Kidney (tissue), 22 donors: Measurements from ENCODE around the gene UBL5. TPM values are rescaled to one million over a fixed set of nuclear protein-coding genes. Genes with fewer than 3 reads are reported as not detected.
"Not testable (repeated sequence)": the region's sequence is repeated elsewhere in the genome, so short reads cannot be mapped to it uniquely, and the experiment has no call there.

ENCODE experiments used
- DNase-seq, 5 donors: peaks; one replicate each; pipeline ENCODE4 v3.0.0-alpha.2; 2013 to 2020
- FAIRE-seq: peaks from 2 replicates; lab custom pipeline; 2012; peaks lifted over from hg19 to GRCh38; lab: Jason Lieb, UNC
- H3K27ac ChIP-seq, 2 donors: one replicate each; pipeline ENCODE4 v1.7.0; 2013; ENCODE audit warnings: low read depth in 2 of 2, low read length in 2 of 2, inconsistent platforms in 1 of 2
- H3K27me3 ChIP-seq: one replicate; pipeline ENCODE4 v1.7.1; 2013; ENCODE audit warnings: low read length, inconsistent platforms; ENCODE audit not compliant: control insufficient read depth, insufficient read depth
- H3K36me3 ChIP-seq, 3 donors: one replicate each; pipeline versions ENCODE4 v1.7.0 to v1.7.1; 2013; ENCODE audit warnings: low read length in 3 of 3, control low read depth in 1 of 3, inconsistent platforms in 1 of 3; ENCODE audit not compliant: insufficient read depth in 3 of 3, control insufficient read depth in 2 of 3
- H3K4me1 ChIP-seq, 3 donors: one replicate each; pipeline versions ENCODE4 v1.7.0 to v1.7.1; 2013; ENCODE audit warnings: low read length in 3 of 3, inconsistent platforms in 1 of 3, low read depth in 1 of 3; ENCODE audit not compliant: control insufficient read depth in 2 of 3, insufficient read depth in 2 of 3
- H3K4me3 ChIP-seq, 3 donors: one replicate each; pipeline versions ENCODE4 v1.7.0 to v1.8.1; 2013; ENCODE audit warnings: low read length in 3 of 3, control low read depth in 1 of 3, inconsistent platforms in 1 of 3
- H3K9ac ChIP-seq, 3 donors: one replicate each; pipeline versions ENCODE4 v1.7.0 to v1.7.1; 2013; ENCODE audit warnings: low read length in 3 of 3, control low read depth in 1 of 3, inconsistent platforms in 1 of 3
- H3K9me3 ChIP-seq, 3 donors: one replicate each; pipeline versions ENCODE4 v1.7.0 to v1.7.1; 2013; ENCODE audit warnings: low read length in 3 of 3, control low read depth in 1 of 3, inconsistent platforms in 1 of 3; ENCODE audit not compliant: control insufficient read depth in 2 of 3, insufficient read depth in 1 of 3
- intact Hi-C: fragments of 100-400 bp; cut with DNase I; formaldehyde crosslinking; loops from one replicate; pipeline ENCODE4 v1.11.1; 2022
- long read RNA-seq, 10 donors: library from polyadenylated mRNA in 1 of 10; unstranded in 1 of 10; transcript quantifications; one replicate each; pipeline ENCODE4 v2.0.0 and lab custom pipeline, GENCODE V29; 2021 to 2026
- polyA plus RNA-seq: library from polyadenylated mRNA; stranded (reverse); fragments of 350-450 nt; fragmentation: Illumina TruSeq; extraction: RNeasy Lipid Tissue Mini Kit (QIAGEN cat#74804); gene quantifications from one replicate; pipeline ENCODE4 v1.2.3, GENCODE V29; 2014; ENCODE audit warnings: low read depth, low replicate concordance; ENCODE audit not compliant: insufficient read depth
- total RNA-seq: library from RNA; stranded (reverse); fragmentation: NEBNext Ultra II Directional; extraction: Animal tissue kit (Norgen Biotek cat#: 25700); gene quantifications from one replicate; pipeline ENCODE4 v1.2.1, GENCODE V29; 2021
- TF ChIP-seq, protein P1 (sequence below): IDR thresholded peaks from 3 replicates; pipeline ENCODE4 v1.5.1; 2012; ENCODE audit warnings: mild to moderate bottlenecking, moderate library complexity, borderline replicate concordance; ENCODE audit not compliant: insufficient read depth; ENCODE audit errors: extremely low read depth
- donor health status: control.
- donor health status: control.
- donor health status: control.
- donor health status: control.
- donor health status: control.
- donor health status: DM: yes; HTN: yes; CAD: no.
- donor health status: Normal renal cell carcinoma (clear cell type).

UBL5 gene
- 322 TPM for total RNA-seq
- 968 TPM for polyA plus RNA-seq
- long read RNA-seq, donor 1, transcript UBL5-202 (5 exons, 432 nt), result major isoform, 158 of 217 reads
- long read RNA-seq, donor 1, transcript UBL5-201 (5 exons, 513 nt), result minor isoform, 21 of 217 reads
- long read RNA-seq, donor 1, partial matches to known transcripts, result 32 of 217 reads
- long read RNA-seq, donor 1, other reads (novel, unspliced or antisense), result 5 of 217 reads
- long read RNA-seq, donor 2, transcript UBL5-202 (5 exons, 432 nt), result major isoform, 200 of 246 reads
- long read RNA-seq, donor 2, transcript UBL5-201 (5 exons, 513 nt), result minor isoform, 22 of 246 reads
- long read RNA-seq, donor 2, partial matches to known transcripts, result 21 of 246 reads
- long read RNA-seq, donor 2, other reads (novel, unspliced or antisense), result 0 of 246 reads
- long read RNA-seq, donor 3, transcript UBL5-201 (5 exons, 513 nt), result minor isoform, 24 of 391 reads
- long read RNA-seq, donor 3, transcript UBL5-202 (5 exons, 432 nt), result major isoform, 308 of 391 reads
- long read RNA-seq, donor 3, partial matches to known transcripts, result 52 of 391 reads
- long read RNA-seq, donor 3, other reads (novel, unspliced or antisense), result 0 of 391 reads
- long read RNA-seq, donor 4, transcript UBL5-201 (5 exons, 513 nt), result minor isoform, 11 of 134 reads
- long read RNA-seq, donor 4, transcript UBL5-202 (5 exons, 432 nt), result major isoform, 103 of 134 reads
- long read RNA-seq, donor 4, partial matches to known transcripts, result 16 of 134 reads
- long read RNA-seq, donor 4, other reads (novel, unspliced or antisense), result 0 of 134 reads
- long read RNA-seq, donor 5, transcript UBL5-201 (5 exons, 513 nt), result minor isoform, 5 of 28 reads
- long read RNA-seq, donor 5, transcript UBL5-202 (5 exons, 432 nt), result major isoform, 17 of 28 reads
- long read RNA-seq, donor 5, partial matches to known transcripts, result 6 of 28 reads
- long read RNA-seq, donor 5, other reads (novel, unspliced or antisense), result 0 of 28 reads
- long read RNA-seq, donor 6, transcript UBL5-201 (5 exons, 513 nt), result minor isoform, 59 of 738 reads
- long read RNA-seq, donor 6, transcript UBL5-202 (5 exons, 432 nt), result major isoform, 531 of 738 reads
- long read RNA-seq, donor 6, partial matches to known transcripts, result 134 of 738 reads
- long read RNA-seq, donor 6, other reads (novel, unspliced or antisense), result 12 of 738 reads
- long read RNA-seq, donor 7, transcript UBL5-201 (5 exons, 513 nt), result minor isoform, 10 of 135 reads
- long read RNA-seq, donor 7, transcript UBL5-202 (5 exons, 432 nt), result major isoform, 67 of 135 reads
- long read RNA-seq, donor 7, partial matches to known transcripts, result 53 of 135 reads
- long read RNA-seq, donor 7, other reads (novel, unspliced or antisense), result 5 of 135 reads
- long read RNA-seq, donor 8, transcript UBL5-202 (5 exons, 432 nt), result major isoform, 237 of 298 reads
- long read RNA-seq, donor 8, transcript UBL5-201 (5 exons, 513 nt), result minor isoform, 19 of 298 reads
- long read RNA-seq, donor 8, partial matches to known transcripts, result 39 of 298 reads
- long read RNA-seq, donor 8, other reads (novel, unspliced or antisense), result 0 of 298 reads
- long read RNA-seq, donor 9, transcript UBL5-201 (5 exons, 513 nt), result minor isoform, 8 of 168 reads
- long read RNA-seq, donor 9, transcript UBL5-202 (5 exons, 432 nt), result major isoform, 145 of 168 reads
- long read RNA-seq, donor 9, partial matches to known transcripts, result 14 of 168 reads
- long read RNA-seq, donor 9, other reads (novel, unspliced or antisense), result 0 of 168 reads
- long read RNA-seq, donor 10, transcript UBL5-202 (5 exons, 432 nt), result major isoform, 205 of 278 reads
- long read RNA-seq, donor 10, transcript UBL5-201 (5 exons, 513 nt), result minor isoform, 11 of 278 reads
- long read RNA-seq, donor 10, partial matches to known transcripts, result 56 of 278 reads
- long read RNA-seq, donor 10, other reads (novel, unspliced or antisense), result 0 of 278 reads

DNA sequence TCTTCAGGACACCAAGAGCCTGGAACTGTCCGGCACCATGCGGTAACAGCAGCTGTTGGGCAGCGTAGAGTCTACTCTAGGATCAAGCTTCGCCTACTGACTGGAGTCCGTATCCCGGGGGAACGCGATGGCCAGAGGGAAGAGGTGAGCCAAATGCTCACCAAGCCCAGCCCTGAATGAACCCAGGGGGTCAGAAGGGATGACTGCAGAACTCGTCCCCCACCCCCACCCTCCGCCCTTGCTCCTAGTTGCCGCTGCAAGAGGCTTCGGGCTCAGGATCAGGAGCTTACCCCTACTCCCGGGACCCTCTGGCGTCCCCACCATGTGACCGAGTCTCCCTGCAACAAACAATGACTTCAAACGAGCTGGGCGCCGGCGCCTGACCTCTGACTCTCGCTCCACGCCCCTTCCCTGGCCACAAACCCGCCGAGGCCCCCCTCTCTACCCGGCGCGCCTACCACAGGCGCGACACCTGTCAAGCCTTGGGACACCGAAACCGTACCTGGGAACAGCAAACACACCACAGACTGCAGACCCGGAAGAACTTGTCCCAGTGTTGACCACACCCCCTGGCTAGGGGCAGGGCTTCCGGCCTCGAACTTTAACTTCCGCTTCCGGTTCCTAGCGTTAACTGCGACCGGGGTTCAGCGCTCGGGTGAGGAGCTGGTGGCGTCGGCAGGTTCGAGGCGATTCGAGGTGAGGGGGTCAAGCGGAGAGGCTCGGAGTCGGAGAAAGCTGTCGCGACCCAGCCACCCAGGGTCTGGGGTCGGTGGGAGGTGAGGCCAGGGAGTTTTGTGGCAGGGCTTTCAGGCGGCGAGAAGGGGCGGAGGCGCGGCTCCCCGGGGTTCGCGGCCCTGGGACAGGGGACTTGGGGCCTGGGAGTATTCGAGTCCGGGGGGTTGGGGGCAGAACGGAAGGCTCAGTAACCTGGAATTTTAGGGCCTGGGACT lies at the start of gene UBL5:
Gene UBL5 (plus strand): TSS at position 630 of the 950 bp plus-strand sequence. CDS start 420 bp downstream, outside the sequence.
- TF ChIP-seq, protein P1, sequence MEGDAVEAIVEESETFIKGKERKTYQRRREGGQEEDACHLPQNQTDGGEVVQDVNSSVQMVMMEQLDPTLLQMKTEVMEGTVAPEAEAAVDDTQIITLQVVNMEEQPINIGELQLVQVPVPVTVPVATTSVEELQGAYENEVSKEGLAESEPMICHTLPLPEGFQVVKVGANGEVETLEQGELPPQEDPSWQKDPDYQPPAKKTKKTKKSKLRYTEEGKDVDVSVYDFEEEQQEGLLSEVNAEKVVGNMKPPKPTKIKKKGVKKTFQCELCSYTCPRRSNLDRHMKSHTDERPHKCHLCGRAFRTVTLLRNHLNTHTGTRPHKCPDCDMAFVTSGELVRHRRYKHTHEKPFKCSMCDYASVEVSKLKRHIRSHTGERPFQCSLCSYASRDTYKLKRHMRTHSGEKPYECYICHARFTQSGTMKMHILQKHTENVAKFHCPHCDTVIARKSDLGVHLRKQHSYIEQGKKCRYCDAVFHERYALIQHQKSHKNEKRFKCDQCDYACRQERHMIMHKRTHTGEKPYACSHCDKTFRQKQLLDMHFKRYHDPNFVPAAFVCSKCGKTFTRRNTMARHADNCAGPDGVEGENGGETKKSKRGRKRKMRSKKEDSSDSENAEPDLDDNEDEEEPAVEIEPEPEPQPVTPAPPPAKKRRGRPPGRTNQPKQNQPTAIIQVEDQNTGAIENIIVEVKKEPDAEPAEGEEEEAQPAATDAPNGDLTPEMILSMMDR, result no peak
- Histone ChIP-seq H3K36me3 (peaks cover 0 to 5% (median 0%) of the 10 kb centered on the region in 3 donors), H3K4me3 (peak within 1 kb of the TSS; percentile 86 to 96 (median 91)), H3K27me3 (no peaks in the 10 kb centered on the region), H3K9ac (peak within 1 kb of the TSS; percentile 47 to 91 (median 90)), H3K9me3 (no peaks in the 10 kb centered on the region), H3K4me1 (peaks cover 4 to 8% (median 4%) of the 10 kb centered on the region in 3 donors), H3K27ac (peak within 1 kb of the TSS in 1 of 2 donors; percentile 49)
- peak; percentile 92 to 97 (median 94) for DNase-seq
- intact Hi-C loops, result no loop called here
- peak; percentile 33 for FAIRE-seq

DNA sequence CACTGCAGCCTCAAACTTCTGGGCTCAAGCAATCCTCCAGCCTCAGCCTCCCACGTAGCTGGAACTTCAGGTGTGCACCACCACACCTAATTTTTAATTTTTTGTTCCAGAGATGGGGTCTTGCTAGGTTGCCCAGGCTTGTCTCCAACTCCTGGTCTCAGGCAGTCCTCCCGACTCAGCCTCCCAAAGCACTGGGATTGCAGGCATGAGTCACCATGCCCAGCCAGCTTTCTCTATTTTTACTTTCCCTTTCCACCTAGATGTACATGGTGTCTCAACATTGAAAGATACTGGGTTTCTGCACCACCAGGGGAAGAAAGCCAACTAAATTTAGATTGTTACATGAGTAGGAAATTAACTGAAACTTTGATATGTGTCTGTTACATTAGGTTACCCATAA lies 45.4 kb upstream of the UBL5 start:
- no peaks in the 10 kb centered on the region for H3K9me3 ChIP-seq
- intact Hi-C loops, result loop anchor here (10.0 kb wide), 1 partner anchor 158 kb away; the partner anchor contains the start of gene ZNF561
- H3K4me3 ChIP-seq, result no peak overlapping the region
- DNase-seq, result no peak
- H3K4me1 ChIP-seq, result peaks cover 0 to 3% (median 3%) of the 10 kb centered on the region in 3 donors
- no peaks in the 10 kb centered on the region for H3K27me3 ChIP-seq
- no peak for FAIRE-seq
- H3K27ac ChIP-seq, result no peak overlapping the region
- no peak overlapping the region for H3K9ac ChIP-seq
- no peaks in the 10 kb centered on the region for H3K36me3 ChIP-seq
- TF ChIP-seq, protein P1, result no peak

DNA sequence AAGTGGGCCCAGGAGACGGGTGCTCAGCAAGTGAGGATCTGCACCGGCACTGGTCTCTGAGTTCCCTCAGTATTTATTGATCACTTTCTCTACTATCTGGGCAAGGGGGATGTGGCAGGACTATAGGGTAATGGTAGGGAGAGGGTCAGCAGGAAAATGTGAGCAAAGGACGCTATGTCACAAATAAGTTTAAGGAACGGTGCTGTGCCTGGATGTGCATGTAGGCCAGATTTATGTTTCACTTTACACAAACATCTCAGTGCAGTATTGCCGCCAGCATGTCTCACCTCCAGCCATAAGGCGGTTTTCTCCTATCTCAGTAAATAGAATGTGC lies 43.6 kb upstream of the UBL5 start:
- peak overlapping the region in 2 of 3 donors; percentile 11 to 69 for H3K4me3 ChIP-seq

More for the DNA sequence above, 43.6 kb upstream of the UBL5 start:
- H3K27me3 ChIP-seq, H3K4me1 ChIP-seq, DNase-seq, H3K9me3 ChIP-seq, FAIRE-seq, H3K27ac ChIP-seq, H3K36me3 ChIP-seq: not testable (repeated sequence)
- intact Hi-C loops, result loop anchor here (10.0 kb wide), 1 partner anchor 159 kb away; the partner anchor contains the start of gene ZNF561
- peak overlapping the region in 1 of 3 donors; percentile 8 for H3K9ac ChIP-seq
